Endodermal cell (in vitro differentiated cells): Measurements from ENCODE around the gene ALDH3B1. TPM values are rescaled to one million over a fixed set of nuclear protein-coding genes. Genes with fewer than 3 reads are reported as not detected.

Experiments used
- DNase-seq: peaks from one replicate; pipeline ENCODE4 v3.0.0-alpha.2; 2017
- H3K27ac ChIP-seq: 2 replicates; pipeline ENCODE4 v1.5.1; 2013; ENCODE audit warnings: mild to moderate bottlenecking, low read depth, low read length, moderate library complexity
- H3K27me3 ChIP-seq: 2 replicates; pipeline ENCODE4 v1.6.1; 2013; ENCODE audit warnings: mild to moderate bottlenecking, low read length, moderate library complexity; ENCODE audit not compliant: insufficient read depth, control insufficient read depth, poor library complexity, severe bottlenecking
- H3K36me3 ChIP-seq: 2 replicates; pipeline ENCODE4 v1.7.0; 2013; ENCODE audit warnings: mild to moderate bottlenecking, low read length, moderate library complexity; ENCODE audit not compliant: control insufficient read depth, insufficient read depth
- H3K4me1 ChIP-seq: one replicate; pipeline ENCODE4 v1.7.0; 2013; ENCODE audit warnings: low read length; ENCODE audit not compliant: control insufficient read depth, insufficient read depth
- H3K4me3 ChIP-seq: 2 replicates; pipeline ENCODE4 v1.5.1; 2013; ENCODE audit warnings: mild to moderate bottlenecking, low read length, moderate library complexity
- H3K9ac ChIP-seq: 2 replicates; pipeline ENCODE4 v1.6.1; 2013; ENCODE audit warnings: mild to moderate bottlenecking, low read length, moderate library complexity; ENCODE audit not compliant: poor library complexity, severe bottlenecking; ENCODE audit errors: extremely low read depth
- H3K9me3 ChIP-seq: 2 replicates; pipeline ENCODE4 v1.6.1; 2013; ENCODE audit warnings: mild to moderate bottlenecking, low read length, moderate library complexity; ENCODE audit not compliant: control insufficient read depth
- H3K27ac Mint-ChIP-seq: 2 replicates; pipeline ENCODE4 v1.8.0; 2020; ENCODE audit warnings: mixed read lengths
- H3K27me3 Mint-ChIP-seq: 2 replicates; pipeline ENCODE4 v1.8.0; 2021; ENCODE audit warnings: mild to moderate bottlenecking, mixed read lengths; ENCODE audit not compliant: insufficient read depth
- H3K36me3 Mint-ChIP-seq: 2 replicates; pipeline ENCODE4 v1.8.0; 2020; ENCODE audit warnings: low read depth, mixed read lengths
- H3K4me1 Mint-ChIP-seq: 2 replicates; pipeline ENCODE4 v1.8.0; 2020; ENCODE audit warnings: mixed read lengths
- H3K4me3 Mint-ChIP-seq: 2 replicates; pipeline ENCODE4 v1.8.0; 2020; ENCODE audit warnings: mild to moderate bottlenecking, moderate library complexity, mixed read lengths
- H3K9me3 Mint-ChIP-seq: 2 replicates; pipeline ENCODE4 v1.8.0; 2020; ENCODE audit warnings: mild to moderate bottlenecking, mixed read lengths
- WGBS, 2 experiments: methylation state at CpG; one replicate each; pipeline versions ENCODE4 v1.1.5 to v1.1.7; 2013; ENCODE audit warnings: missing lambda C conversion rate in 2 of 2, mixed read lengths in 1 of 2; ENCODE audit not compliant: insufficient coverage in 1 of 2, insufficient read length in 1 of 2; 5-methylcytosine and 5-hydroxymethylcytosine counted together
- total RNA-seq, 2 donors: library from RNA; stranded (reverse); fragmentation: NEBNext Ultra II Directional in 1 of 2; extraction: Animal tissue kit (Norgen Biotek cat#: 25700) in 1 of 2; gene quantifications; 2 replicates in 1 of 2; 3 replicates in 1 of 2; pipeline ENCODE4 v1.2.1, GENCODE V29; 2021
- TF ChIP-seq, protein P1 (sequence below): fragments of 200-600 bp; sonication (generic); conservative IDR thresholded peaks from 2 replicates; pipeline ENCODE4 v1.5.0; 2021; ENCODE audit warnings: antibody characterized with exemption, mild to moderate bottlenecking

The ALDH3B1 gene
- total RNA-seq, 2 donors from 2014 or later = 0.11 TPM; not detected in 1

DNA sequence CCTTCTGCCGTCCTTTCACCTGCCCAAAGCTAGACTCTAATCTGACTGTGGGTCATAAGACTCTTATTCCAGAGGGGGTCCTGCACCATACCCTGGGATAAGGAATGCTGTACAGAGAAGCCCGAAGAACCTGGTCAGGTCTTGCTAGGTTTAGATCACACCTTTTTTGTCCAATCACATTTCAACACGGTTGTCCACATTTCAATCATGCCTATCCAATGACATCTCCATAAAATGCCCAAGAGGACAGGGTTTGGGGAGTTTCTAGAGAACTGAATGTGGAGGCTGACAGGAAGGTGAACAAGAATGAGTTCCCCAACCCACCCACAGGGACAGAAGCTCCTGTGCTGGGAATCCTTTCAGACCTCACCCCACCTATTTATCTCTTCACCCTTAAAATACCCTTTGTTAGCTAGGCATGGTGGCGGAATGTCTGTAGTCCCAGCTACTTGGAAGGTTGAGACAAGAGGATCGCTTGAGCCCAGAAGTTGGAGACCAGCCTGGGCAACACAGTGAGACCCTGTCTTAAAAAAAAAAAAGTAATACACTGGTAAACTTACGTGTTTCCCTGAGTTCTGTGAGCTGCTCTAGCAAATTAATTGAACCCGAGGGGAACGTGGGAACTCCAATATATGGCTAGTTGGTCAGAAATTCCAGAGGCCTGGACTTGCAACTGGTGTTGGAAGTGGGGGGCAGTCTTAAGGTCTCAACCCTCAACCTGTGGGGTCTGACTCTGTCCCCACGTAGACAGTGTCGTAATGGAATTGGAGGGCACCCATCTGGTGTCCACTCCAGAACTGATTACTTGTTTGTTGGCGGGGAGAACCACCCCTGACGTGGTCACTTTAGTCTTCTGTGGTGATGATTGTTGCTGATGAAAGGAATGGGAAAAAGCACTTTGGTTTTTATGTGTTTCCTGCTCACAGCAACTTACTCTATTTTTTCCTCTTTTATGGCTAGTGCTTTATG lies 46.5 kb downstream of the ALDH3B1 start:
- no peaks in the 10 kb centered on the region for H3K27me3 ChIP-seq
- peaks cover 2% of the 10 kb centered on the region for H3K4me1 Mint-ChIP-seq
- H3K27me3 Mint-ChIP-seq = no peaks in the 10 kb centered on the region
- H3K27ac ChIP-seq = no peak overlapping the region
- WGBS, 2 experiments = 91 to 98% methylated on average over 9 to 12 of the region's 12 CpGs
- TF ChIP-seq, protein P1, sequence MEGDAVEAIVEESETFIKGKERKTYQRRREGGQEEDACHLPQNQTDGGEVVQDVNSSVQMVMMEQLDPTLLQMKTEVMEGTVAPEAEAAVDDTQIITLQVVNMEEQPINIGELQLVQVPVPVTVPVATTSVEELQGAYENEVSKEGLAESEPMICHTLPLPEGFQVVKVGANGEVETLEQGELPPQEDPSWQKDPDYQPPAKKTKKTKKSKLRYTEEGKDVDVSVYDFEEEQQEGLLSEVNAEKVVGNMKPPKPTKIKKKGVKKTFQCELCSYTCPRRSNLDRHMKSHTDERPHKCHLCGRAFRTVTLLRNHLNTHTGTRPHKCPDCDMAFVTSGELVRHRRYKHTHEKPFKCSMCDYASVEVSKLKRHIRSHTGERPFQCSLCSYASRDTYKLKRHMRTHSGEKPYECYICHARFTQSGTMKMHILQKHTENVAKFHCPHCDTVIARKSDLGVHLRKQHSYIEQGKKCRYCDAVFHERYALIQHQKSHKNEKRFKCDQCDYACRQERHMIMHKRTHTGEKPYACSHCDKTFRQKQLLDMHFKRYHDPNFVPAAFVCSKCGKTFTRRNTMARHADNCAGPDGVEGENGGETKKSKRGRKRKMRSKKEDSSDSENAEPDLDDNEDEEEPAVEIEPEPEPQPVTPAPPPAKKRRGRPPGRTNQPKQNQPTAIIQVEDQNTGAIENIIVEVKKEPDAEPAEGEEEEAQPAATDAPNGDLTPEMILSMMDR = no peak
- peaks cover 32% of the 10 kb centered on the region for H3K36me3 ChIP-seq
- H3K36me3 Mint-ChIP-seq = peaks cover 48% of the 10 kb centered on the region
- H3K4me3 Mint-ChIP-seq = no peak overlapping the region
- no peak overlapping the region for H3K4me3 ChIP-seq
- no peak overlapping the region for H3K9ac ChIP-seq
- H3K27ac Mint-ChIP-seq = peak overlapping the region; percentile 55
- no peaks in the 10 kb centered on the region for H3K9me3 Mint-ChIP-seq
- H3K4me1 ChIP-seq = no peaks in the 10 kb centered on the region
- no peak for DNase-seq
- H3K9me3 ChIP-seq = no peaks in the 10 kb centered on the region

DNA sequence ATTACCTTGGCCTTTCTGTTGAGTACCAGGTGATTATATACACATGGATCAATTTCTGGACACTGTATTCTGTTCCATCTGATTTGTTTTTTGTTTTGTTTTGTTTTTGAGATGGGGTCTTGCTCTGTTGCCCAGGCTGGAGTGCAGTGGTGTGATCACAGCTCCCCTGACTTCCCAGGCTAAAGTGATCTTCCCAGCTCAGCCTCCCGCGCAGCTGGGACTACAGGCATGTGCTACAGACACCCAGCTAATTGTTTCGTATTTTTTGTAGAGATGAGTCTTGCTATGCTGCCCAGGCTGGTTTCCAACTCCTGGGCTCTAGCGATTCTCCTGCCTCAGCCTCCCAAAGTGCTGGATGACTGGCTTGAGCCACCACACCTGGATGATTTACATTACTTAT lies 47.7 kb downstream of the ALDH3B1 start:
- Histone ChIP-seq H3K27ac (no peak overlapping the region), H3K9me3 (no peaks in the 10 kb centered on the region), H3K4me1 (no peaks in the 10 kb centered on the region), H3K9ac (no peak overlapping the region), H3K27me3 (no peaks in the 10 kb centered on the region), H3K36me3 (peaks cover 44% of the 10 kb centered on the region), H3K4me3 (no peak overlapping the region)
- TF ChIP-seq, protein P1 = no peak
- WGBS, 2 experiments = 94 to 97% methylated on average over 3 to 4 of the region's 4 CpGs
- H3K4me1 Mint-ChIP-seq = no peaks in the 10 kb centered on the region
- no peak overlapping the region for H3K27ac Mint-ChIP-seq
- H3K4me3 Mint-ChIP-seq = no peak overlapping the region
- no peaks in the 10 kb centered on the region for H3K9me3 Mint-ChIP-seq
- peaks cover 58% of the 10 kb centered on the region for H3K36me3 Mint-ChIP-seq
- no peak for DNase-seq
- H3K27me3 Mint-ChIP-seq = no peaks in the 10 kb centered on the region

DNA sequence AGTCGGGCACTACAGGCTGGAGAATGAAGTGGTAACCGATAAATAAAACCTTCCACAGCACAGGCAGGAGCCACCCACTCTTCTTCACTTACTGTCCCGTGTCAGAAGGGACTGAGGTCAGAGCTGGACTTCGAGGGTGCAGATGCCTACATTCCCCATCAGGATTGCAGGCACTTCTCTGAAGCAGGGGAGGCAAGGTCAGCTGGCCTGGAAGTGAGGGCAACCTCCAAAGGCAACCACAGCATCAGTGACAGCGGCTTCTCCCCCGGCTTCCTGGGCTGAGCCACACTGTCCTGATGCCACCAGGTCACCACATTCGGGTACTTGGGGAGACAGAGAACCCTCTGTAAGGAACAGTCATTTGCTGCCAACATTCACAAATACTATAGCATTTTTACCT lies 51.4 kb downstream of the ALDH3B1 start:
- no peaks in the 10 kb centered on the region for H3K4me1 Mint-ChIP-seq

More for the DNA sequence above, 51.4 kb downstream of the ALDH3B1 start:
- no peak for DNase-seq
- Histone ChIP-seq H3K9me3 (no peaks in the 10 kb centered on the region), H3K4me3 (no peak overlapping the region), H3K9ac (no peak overlapping the region), H3K4me1 (no peaks in the 10 kb centered on the region), H3K36me3 (peaks cover 76% of the 10 kb centered on the region), H3K27me3 (no peaks in the 10 kb centered on the region), H3K27ac (no peak overlapping the region)
- H3K27ac Mint-ChIP-seq = no peak overlapping the region
- H3K4me3 Mint-ChIP-seq = no peak overlapping the region
- H3K27me3 Mint-ChIP-seq = no peaks in the 10 kb centered on the region
- WGBS, 2 experiments = 93 to 94% methylated on average over 4 to 7 of the region's 7 CpGs
- H3K9me3 Mint-ChIP-seq = no peaks in the 10 kb centered on the region
- H3K36me3 Mint-ChIP-seq = peaks cover 85% of the 10 kb centered on the region
- TF ChIP-seq, protein P1 = no peak
